Measurements from ENCODE around the gene ZNF217. TPM values are rescaled to one million over a fixed set of nuclear protein-coding genes. Genes with fewer than 3 reads are reported as not detected.

ZNF217 gene
- total RNA-seq, 1 experiment from 2014 or later = 210 TPM

DNA sequence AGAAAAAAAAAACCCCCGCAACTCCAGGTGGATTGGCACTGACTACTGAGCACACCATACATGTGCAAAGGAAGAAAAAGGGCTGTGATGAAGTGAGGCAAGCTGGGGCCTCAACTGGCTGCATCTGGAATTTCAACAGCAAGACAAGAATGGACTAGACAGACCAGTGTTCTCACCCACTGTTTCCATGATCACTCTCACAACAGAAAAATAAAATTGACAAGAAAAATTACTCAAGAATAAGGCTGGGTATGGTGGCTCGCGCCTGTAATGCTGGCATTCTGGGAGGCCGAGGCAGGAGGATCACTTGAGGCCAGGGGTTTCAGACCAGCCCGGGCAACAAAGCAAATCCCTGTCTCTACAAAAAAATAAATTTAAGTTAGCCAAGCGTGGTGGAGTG lies 18.8 kb downstream of the ZNF217 start:
- peaks cover 58% of the 10 kb centered on the region for H3K36me3 ChIP-seq (ENCODE audit: control insufficient read depth, insufficient read depth, low read length)
- H3K27me3 ChIP-seq (ENCODE audit: control insufficient read depth, insufficient read depth, low read length) = no peaks in the 10 kb centered on the region
- intact Hi-C loops (cut with micrococcal nuclease; ENCODE audit: unreplicated experiment) = loop anchor here (5.0 to 10.0 kb wide), 2 partner anchors 367 to 490 kb away; no protein-coding TSS in a partner anchor
- no TSS peak for BruUV-seq (replicated peaks)
- peaks cover 87% of the 10 kb centered on the region for H3K4me1 ChIP-seq (ENCODE audit: control insufficient read depth, insufficient read depth, low read length)
- in situ Hi-C loops (cut with HindIII; ENCODE audit: low pct_unique_long_range_greater_than_20kb, low sequenced_read_pairs) = no loop called here
- H3K4me3 ChIP-seq (ENCODE audit: low read depth in 2 of 2, low read length in 2 of 2) = no peak overlapping the region
- DNase-seq (ENCODE audit: low read depth, low spot score) = no peak
- ChIA-PET CTCF (no interaction called here), POLR2A (no interaction called here)
- TF ChIP-seq POLR2AphosphoS5 (IDR thresholded peaks at IDR 0.05; ENCODE audit: low read depth, low read length) = no peak
- TF ChIP-seq, protein P1, sequence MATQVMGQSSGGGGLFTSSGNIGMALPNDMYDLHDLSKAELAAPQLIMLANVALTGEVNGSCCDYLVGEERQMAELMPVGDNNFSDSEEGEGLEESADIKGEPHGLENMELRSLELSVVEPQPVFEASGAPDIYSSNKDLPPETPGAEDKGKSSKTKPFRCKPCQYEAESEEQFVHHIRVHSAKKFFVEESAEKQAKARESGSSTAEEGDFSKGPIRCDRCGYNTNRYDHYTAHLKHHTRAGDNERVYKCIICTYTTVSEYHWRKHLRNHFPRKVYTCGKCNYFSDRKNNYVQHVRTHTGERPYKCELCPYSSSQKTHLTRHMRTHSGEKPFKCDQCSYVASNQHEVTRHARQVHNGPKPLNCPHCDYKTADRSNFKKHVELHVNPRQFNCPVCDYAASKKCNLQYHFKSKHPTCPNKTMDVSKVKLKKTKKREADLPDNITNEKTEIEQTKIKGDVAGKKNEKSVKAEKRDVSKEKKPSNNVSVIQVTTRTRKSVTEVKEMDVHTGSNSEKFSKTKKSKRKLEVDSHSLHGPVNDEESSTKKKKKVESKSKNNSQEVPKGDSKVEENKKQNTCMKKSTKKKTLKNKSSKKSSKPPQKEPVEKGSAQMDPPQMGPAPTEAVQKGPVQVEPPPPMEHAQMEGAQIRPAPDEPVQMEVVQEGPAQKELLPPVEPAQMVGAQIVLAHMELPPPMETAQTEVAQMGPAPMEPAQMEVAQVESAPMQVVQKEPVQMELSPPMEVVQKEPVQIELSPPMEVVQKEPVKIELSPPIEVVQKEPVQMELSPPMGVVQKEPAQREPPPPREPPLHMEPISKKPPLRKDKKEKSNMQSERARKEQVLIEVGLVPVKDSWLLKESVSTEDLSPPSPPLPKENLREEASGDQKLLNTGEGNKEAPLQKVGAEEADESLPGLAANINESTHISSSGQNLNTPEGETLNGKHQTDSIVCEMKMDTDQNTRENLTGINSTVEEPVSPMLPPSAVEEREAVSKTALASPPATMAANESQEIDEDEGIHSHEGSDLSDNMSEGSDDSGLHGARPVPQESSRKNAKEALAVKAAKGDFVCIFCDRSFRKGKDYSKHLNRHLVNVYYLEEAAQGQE (IDR thresholded peaks at IDR 0.05; ENCODE audit: insufficient read depth in 1 of 2, low read depth in 2 of 2, low read length in 1 of 2) = no peak
- no peak for TF ChIP-seq TCF7L2 (IDR thresholded peaks at IDR 0.05; ENCODE audit: low read depth, low read length)
- TF ChIP-seq SIN3A (IDR thresholded peaks at IDR 0.05; ENCODE audit: borderline replicate concordance, insufficient read depth, low read depth, low read length) = no peak
- TF ChIP-seq, protein P2, sequence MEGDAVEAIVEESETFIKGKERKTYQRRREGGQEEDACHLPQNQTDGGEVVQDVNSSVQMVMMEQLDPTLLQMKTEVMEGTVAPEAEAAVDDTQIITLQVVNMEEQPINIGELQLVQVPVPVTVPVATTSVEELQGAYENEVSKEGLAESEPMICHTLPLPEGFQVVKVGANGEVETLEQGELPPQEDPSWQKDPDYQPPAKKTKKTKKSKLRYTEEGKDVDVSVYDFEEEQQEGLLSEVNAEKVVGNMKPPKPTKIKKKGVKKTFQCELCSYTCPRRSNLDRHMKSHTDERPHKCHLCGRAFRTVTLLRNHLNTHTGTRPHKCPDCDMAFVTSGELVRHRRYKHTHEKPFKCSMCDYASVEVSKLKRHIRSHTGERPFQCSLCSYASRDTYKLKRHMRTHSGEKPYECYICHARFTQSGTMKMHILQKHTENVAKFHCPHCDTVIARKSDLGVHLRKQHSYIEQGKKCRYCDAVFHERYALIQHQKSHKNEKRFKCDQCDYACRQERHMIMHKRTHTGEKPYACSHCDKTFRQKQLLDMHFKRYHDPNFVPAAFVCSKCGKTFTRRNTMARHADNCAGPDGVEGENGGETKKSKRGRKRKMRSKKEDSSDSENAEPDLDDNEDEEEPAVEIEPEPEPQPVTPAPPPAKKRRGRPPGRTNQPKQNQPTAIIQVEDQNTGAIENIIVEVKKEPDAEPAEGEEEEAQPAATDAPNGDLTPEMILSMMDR (IDR thresholded peaks at IDR 0.05) = no peak
- H3K27ac ChIP-seq (ENCODE audit: low read length) = peak overlapping the region; percentile 100
- no peak for ATAC-seq
- no peaks in the 10 kb centered on the region for H3K9me3 ChIP-seq (ENCODE audit: control insufficient read depth, insufficient read depth, low read depth, low read length)

DNA sequence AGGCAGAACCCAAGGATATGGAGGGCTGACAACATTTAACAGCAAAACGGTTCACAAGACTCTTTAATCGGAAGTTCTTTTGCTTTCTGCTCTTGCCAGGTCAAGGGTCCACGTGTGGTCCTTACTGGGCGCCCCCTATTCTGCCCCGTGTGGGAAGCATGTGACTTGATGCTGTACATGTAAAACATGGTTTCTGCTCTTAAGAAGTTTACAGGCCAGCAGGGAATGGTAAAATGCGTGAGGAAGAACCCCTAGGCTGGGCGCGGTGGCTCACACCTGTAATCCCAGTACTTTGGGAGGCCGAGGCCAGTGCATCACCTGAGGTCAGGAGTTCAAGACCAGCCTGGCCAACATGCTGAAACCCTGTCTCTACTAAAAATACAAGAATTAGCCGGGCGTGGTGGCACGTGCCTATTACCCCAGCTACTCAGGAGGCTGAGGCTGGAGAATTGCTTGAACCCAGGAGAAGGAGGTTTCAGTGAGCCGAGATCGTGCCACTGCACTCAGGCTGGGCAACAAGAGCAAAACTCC lies 19.3 kb downstream of the ZNF217 start:
- TF ChIP-seq POLR2AphosphoS5 (IDR thresholded peaks at IDR 0.05; ENCODE audit: low read depth, low read length) (0 out of 2 replicates have a peak, but pooled peaks have one; percentile 32), TCF7L2 (IDR thresholded peaks at IDR 0.05; ENCODE audit: low read depth, low read length) (no peak)
- Histone ChIP-seq H3K36me3 (ENCODE audit: control insufficient read depth, insufficient read depth, low read length) (peaks cover 59% of the 10 kb centered on the region), H3K9me3 (ENCODE audit: control insufficient read depth, insufficient read depth, low read depth, low read length) (no peaks in the 10 kb centered on the region), H3K27ac (ENCODE audit: low read length) (peak overlapping the region; percentile 45), H3K4me1 (ENCODE audit: control insufficient read depth, insufficient read depth, low read length) (peaks cover 87% of the 10 kb centered on the region), H3K27me3 (ENCODE audit: control insufficient read depth, insufficient read depth, low read length) (no peaks in the 10 kb centered on the region), H3K4me3 (ENCODE audit: low read depth in 2 of 2, low read length in 2 of 2) (no peak overlapping the region)
- no peak for DNase-seq (ENCODE audit: low read depth, low spot score)
- in situ Hi-C loops (cut with HindIII; ENCODE audit: low pct_unique_long_range_greater_than_20kb, low sequenced_read_pairs) (no loop called here), intact Hi-C loops (cut with micrococcal nuclease; ENCODE audit: unreplicated experiment) (loop anchor here (10.0 kb wide), 1 partner anchor 490 kb away; no protein-coding TSS in a partner anchor)
- ChIA-PET CTCF (no interaction called here), POLR2A (no interaction called here)
- no peak for ATAC-seq
- no TSS peak for BruUV-seq (replicated peaks)

DNA sequence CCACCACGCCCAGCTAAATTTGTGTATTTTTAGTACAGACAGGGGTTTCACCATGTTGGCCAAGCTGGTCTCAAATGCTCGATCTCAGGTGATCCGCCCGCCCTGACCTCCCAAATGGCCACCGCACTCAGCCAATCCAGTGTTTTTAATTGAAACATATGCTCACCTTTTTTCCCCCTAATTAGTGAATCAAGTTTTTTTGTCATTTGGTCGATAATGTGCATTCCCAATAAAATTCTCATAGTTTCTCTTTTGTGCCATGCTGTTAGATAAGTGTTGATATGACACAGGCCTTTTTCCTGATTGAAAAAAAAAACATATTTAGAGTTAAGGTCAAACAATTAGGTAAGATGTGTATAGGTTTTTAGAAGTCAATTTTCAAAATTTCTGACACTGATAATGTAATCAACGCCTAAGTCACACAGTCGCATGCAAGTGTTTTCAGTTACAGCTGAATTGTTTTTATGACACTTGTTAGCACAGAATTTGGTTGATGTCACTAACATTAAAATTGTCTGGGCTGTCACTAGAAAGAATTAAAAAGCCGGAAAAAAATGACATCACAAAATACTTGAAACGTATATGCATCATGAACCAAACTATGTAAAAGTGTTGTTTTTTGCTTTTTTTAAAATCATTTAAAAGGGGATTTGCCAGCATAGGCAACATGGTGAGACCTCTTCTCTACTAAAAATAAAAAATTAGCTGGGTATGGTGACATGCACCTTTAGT lies 21.9 kb downstream of the ZNF217 start:
- BruUV-seq (replicated peaks) = no TSS peak
- TF ChIP-seq, protein P2 (IDR thresholded peaks at IDR 0.05) = no peak
- TF ChIP-seq, protein P1 (IDR thresholded peaks at IDR 0.05; ENCODE audit: insufficient read depth in 1 of 2, low read depth in 2 of 2, low read length in 1 of 2) = no peak
- H3K27ac ChIP-seq (ENCODE audit: low read length) = peak overlapping the region; percentile 20
- no peak overlapping the region for H3K4me3 ChIP-seq (ENCODE audit: low read depth in 2 of 2, low read length in 2 of 2)
- peaks cover 88% of the 10 kb centered on the region for H3K4me1 ChIP-seq (ENCODE audit: control insufficient read depth, insufficient read depth, low read length)
- H3K27me3 ChIP-seq (ENCODE audit: control insufficient read depth, insufficient read depth, low read length) = no peaks in the 10 kb centered on the region
- no peaks in the 10 kb centered on the region for H3K9me3 ChIP-seq (ENCODE audit: control insufficient read depth, insufficient read depth, low read depth, low read length)
- intact Hi-C loops (cut with micrococcal nuclease; ENCODE audit: unreplicated experiment) (loop anchor here (10.0 kb wide), 1 partner anchor 493 kb away; no protein-coding TSS in a partner anchor), in situ Hi-C loops (cut with HindIII; ENCODE audit: low pct_unique_long_range_greater_than_20kb, low sequenced_read_pairs) (no loop called here)
- no peak for ATAC-seq
- peaks cover 69% of the 10 kb centered on the region for H3K36me3 ChIP-seq (ENCODE audit: control insufficient read depth, insufficient read depth, low read length)
- ChIA-PET CTCF (no interaction called here), POLR2A (no interaction called here)
- DNase-seq (ENCODE audit: low read depth, low spot score) = no peak
